GM23338 (cell line): Measurements from ENCODE around the gene JDP2.

Experiments
- CREB1 ChIP-seq: fragments of 250-450 bp; sonication (Bioruptor Pico); IDR thresholded peaks from 2 replicates; pipeline ENCODE4 v1.5.0; 2020; ENCODE audit warnings: low read depth, mild to moderate bottlenecking, moderate library complexity
- CTCF ChIP-seq, 2 experiments: fragments of 200-600 bp in 1 of 2; sonication (generic) in 1 of 2; conservative IDR thresholded peaks; 2 replicates each; pipeline versions ENCODE4 v1.5.1 to v1.6.1; 2016 to 2017; ENCODE audit warnings: antibody characterized with exemption in 2 of 2, low read depth in 2 of 2, mild to moderate bottlenecking in 2 of 2, moderate library complexity in 1 of 2
- EZH2 ChIP-seq: fragments of 200-600 bp; sonication (generic); IDR thresholded peaks from one replicate; pipeline ENCODE4 v1.8.0; 2017; ENCODE audit warnings: antibody characterized with exemption, mild to moderate bottlenecking, low read depth; ENCODE audit not compliant: unreplicated experiment
- JUNB ChIP-seq: IDR thresholded peaks from one replicate; pipeline ENCODE4 v1.6.1; 2016; ENCODE audit warnings: antibody characterized with exemption; ENCODE audit not compliant: unreplicated experiment
- NANOG ChIP-seq: IDR thresholded peaks from 2 replicates; pipeline ENCODE4 v1.6.1; 2016; ENCODE audit warnings: antibody characterized with exemption, borderline replicate concordance
- POLR2AphosphoS5 ChIP-seq: IDR thresholded peaks from 2 replicates; pipeline ENCODE4 v1.6.1; 2016; ENCODE audit warnings: antibody characterized with exemption, low read depth
- STAT1 ChIP-seq: IDR thresholded peaks from one replicate; pipeline ENCODE4 v1.6.1; 2016; ENCODE audit warnings: antibody characterized with exemption; ENCODE audit not compliant: unreplicated experiment
- ZNF114 ChIP-seq: fragments of 250-450 bp; sonication (Bioruptor Pico); IDR thresholded peaks from 2 replicates; pipeline ENCODE4 v1.5.0; 2020; ENCODE audit warnings: mild to moderate bottlenecking, moderate library complexity
- TF ChIP-seq, protein P1 (sequence below): IDR thresholded peaks from one replicate; pipeline ENCODE4 v1.6.1; 2018; ENCODE audit warnings: antibody characterized with exemption; ENCODE audit not compliant: unreplicated experiment

DNA sequence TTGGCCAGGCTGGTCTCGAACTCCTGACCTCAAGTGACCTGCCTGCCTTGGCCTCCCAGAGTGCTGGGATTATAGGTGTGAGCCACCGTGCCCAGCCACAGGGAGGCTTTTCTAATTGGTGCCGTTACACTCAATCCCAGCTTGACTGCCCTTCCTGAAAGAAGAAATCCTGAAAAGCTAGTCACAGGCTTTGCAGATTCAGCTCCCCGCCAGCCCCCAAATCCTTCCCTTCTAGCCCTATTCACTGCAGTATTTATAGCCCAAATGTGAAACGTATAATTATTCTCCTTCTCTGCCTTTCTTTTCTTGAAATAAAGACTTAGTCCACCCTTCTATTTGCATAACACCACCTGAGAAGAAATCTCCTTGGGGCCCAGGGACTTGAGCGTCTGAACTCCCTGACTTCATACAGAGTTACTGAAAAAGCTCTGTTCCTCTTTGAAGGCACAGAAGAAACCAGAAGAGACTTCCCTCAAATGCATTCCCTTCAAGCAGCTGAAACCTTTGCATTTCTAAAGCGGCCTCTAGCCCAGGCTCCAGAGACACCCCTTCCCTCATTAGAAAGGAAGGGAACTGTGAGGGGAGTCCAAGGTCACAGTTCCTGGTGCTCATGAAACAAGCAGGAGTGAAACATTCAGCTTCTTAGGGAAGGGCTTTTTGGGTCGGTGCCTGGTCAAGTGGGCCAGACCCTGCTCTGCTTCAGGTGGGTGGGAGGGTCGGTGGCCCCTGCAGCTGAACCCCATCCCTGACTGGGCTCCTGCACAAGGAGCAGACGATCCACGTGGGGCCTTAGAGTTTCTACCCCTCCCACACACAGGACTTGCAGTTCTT is 52.2 kb downstream of the JDP2 start:
- TF ChIP-seq, protein P1, sequence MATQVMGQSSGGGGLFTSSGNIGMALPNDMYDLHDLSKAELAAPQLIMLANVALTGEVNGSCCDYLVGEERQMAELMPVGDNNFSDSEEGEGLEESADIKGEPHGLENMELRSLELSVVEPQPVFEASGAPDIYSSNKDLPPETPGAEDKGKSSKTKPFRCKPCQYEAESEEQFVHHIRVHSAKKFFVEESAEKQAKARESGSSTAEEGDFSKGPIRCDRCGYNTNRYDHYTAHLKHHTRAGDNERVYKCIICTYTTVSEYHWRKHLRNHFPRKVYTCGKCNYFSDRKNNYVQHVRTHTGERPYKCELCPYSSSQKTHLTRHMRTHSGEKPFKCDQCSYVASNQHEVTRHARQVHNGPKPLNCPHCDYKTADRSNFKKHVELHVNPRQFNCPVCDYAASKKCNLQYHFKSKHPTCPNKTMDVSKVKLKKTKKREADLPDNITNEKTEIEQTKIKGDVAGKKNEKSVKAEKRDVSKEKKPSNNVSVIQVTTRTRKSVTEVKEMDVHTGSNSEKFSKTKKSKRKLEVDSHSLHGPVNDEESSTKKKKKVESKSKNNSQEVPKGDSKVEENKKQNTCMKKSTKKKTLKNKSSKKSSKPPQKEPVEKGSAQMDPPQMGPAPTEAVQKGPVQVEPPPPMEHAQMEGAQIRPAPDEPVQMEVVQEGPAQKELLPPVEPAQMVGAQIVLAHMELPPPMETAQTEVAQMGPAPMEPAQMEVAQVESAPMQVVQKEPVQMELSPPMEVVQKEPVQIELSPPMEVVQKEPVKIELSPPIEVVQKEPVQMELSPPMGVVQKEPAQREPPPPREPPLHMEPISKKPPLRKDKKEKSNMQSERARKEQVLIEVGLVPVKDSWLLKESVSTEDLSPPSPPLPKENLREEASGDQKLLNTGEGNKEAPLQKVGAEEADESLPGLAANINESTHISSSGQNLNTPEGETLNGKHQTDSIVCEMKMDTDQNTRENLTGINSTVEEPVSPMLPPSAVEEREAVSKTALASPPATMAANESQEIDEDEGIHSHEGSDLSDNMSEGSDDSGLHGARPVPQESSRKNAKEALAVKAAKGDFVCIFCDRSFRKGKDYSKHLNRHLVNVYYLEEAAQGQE, result no peak
- TF ChIP-seq CTCF (conservative IDR thresholded peaks at IDR 0.05; ENCODE audit: low read depth in 2 of 2) (no peak), POLR2AphosphoS5 (no peak), EZH2 (no peak), STAT1 (no peak), NANOG (no peak), JUNB (no peak), CREB1 (CRISPR knock-in tag) (no peak), ZNF114 (no peak; the same call in 1 of the 2 replicates)
